GM12873 (cell line): ENCODE data around the gene TRAPPC1.
A peak's percentile ranks its signal among the peaks of the same experiment; 100 is the strongest.

Experiments used
- TF ChIP-seq, protein P1 (sequence below): IDR thresholded peaks from 2 replicates; pipeline ENCODE4 v1.5.1; 2012; ENCODE audit warnings: low read depth, mild to moderate bottlenecking, moderate library complexity, low read length, control low read depth; ENCODE audit not compliant: insufficient read depth; ENCODE audit errors: missing control alignments

Gene TRAPPC1

GRCh38 chr17:7894866-7895265, 36.9 kb downstream of the TRAPPC1 start:
- TF ChIP-seq, protein P1, sequence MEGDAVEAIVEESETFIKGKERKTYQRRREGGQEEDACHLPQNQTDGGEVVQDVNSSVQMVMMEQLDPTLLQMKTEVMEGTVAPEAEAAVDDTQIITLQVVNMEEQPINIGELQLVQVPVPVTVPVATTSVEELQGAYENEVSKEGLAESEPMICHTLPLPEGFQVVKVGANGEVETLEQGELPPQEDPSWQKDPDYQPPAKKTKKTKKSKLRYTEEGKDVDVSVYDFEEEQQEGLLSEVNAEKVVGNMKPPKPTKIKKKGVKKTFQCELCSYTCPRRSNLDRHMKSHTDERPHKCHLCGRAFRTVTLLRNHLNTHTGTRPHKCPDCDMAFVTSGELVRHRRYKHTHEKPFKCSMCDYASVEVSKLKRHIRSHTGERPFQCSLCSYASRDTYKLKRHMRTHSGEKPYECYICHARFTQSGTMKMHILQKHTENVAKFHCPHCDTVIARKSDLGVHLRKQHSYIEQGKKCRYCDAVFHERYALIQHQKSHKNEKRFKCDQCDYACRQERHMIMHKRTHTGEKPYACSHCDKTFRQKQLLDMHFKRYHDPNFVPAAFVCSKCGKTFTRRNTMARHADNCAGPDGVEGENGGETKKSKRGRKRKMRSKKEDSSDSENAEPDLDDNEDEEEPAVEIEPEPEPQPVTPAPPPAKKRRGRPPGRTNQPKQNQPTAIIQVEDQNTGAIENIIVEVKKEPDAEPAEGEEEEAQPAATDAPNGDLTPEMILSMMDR: no peak

GRCh38 chr17:7894226-7894625, 37.5 kb downstream of the TRAPPC1 start:
- TF ChIP-seq, protein P1: no peak

DNA sequence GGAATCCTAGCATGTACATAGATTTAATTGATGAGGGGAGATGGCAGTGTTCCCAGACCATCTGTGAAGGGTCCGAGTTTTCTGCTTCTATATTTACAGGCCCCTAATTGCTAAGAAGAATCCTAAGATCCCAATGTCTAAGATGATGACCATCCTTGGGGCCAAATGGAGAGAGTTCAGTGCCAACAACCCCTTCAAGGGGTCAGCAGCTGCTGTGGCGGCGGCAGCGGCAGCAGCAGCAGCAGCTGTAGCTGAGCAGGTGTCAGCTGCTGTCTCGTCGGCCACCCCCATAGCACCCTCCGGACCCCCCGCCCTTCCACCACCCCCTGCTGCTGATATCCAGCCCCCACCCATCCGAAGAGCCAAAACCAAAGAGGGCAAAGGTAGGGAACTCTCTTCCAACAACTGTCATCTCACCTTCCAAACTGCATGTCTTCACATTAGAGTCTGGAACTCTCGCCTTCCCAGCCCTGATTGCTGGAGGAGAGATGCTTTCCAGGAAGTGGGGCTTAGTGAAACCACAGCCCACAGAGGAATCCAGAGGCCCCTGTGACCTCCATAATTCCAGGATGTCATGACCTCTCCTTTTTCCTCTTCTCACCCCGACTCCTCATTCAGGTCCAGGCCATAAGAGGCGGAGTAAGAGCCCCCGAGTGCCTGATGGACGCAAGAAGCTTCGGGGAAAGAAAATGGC, 38.4 kb downstream of the TRAPPC1 start:
- TF ChIP-seq, protein P1: no peak

DNA sequence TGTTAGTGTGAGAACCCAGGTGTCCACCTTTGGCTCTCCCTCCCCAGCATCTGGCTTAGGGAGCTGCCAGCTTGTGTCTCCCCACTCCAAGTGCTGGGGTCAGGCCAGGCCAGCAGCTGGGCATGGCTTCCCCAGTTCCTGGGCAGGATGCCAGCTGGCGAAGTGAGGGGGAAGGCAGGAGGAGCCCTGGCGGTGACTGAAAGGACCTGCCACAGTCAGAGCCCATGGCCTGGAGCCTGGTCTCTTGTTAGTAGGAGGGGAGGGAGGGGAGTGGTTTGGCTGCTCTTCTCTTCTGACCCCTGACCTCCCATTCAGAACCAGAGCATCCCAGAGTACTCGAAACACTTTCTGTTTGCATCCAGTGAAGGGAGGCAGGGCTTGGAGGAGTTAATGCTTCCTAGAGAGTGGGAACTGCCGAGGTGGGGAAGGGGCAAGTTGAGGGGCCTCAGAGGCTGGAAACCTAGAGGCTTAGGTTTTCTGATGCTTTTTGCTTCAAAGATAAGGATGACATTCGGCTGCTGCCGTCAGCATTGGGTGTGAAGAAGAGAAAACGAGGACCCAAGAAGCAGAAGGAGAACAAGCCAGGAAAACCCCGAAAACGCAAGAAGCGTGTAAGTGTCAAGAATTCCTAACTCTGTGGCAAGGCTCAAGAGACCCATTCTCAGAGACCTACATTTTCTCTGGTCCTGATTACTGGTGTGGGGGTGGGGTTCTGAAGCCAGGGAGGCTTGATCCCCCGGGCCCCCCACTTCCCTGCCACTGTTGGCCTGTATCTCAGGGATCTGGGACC, 42.4 kb downstream of the TRAPPC1 start:
- TF ChIP-seq, protein P1: peak; percentile 18

DNA sequence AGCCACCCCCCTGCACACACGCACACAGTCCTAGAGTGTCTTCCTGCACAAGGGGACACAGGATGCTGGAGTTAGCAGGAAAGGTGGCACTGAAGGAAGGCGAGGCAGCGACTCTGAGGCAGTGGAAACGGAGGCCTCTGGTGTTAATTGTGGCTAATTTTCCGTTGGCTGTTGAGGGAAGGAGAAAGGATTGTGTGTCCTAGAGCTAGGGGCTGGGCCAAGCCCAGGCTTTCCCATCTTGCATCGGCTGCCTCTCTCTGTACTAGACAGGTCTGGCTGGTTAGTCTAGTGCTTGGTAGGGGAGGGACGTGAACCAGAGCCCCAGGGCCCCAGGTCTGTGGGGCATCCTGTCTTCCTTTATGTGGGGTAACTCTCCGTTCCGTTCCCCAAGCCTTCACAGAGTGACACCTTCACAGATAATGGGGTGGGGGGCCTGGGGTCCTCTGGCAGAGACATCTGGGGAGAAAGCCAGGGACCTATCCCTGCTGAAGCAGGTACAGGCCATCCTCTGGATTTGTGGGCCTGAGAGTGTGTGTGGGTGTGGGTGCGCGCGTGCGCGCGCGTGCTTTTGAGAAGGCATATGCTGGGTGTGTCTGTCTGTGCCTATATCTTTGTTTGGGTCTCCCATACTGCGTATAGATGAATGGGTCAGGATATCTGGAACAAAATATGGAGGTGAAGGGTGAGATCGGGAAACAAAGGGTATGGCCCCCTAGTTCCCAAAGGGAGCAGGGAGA, 43.4 kb downstream of the TRAPPC1 start, which contains the start of gene CHD3:
Gene CHD3 (plus strand): TSS at position 606 of the 737 bp plus-strand sequence. CDS start 212 bp downstream, outside the sequence.
- TF ChIP-seq, protein P1: no peak

- TF ChIP-seq, protein P1: no peak
Observed at GRCh38 chr17:7887482-7888183, 44.1 kb downstream of the TRAPPC1 start.
